HepG2 (cell line): Measurements from ENCODE around the gene LCORL. TPM values are rescaled to one million over a fixed set of nuclear protein-coding genes. Genes with fewer than 3 reads are reported as not detected.
A peak's percentile ranks its signal among the peaks of the same experiment; 100 is the strongest.

Source experiments
- ATAC-seq: fragments of 200-7000 bp; cut with Tn5 transposase; 3 replicates; pipeline ENCODE4 v1.9.1; 2020; ENCODE audit warnings: mild to moderate bottlenecking, moderate library complexity
- BruUV-seq: library from RNA; stranded (reverse); fragments of 400-500 nt; replicated peaks from 2 replicates; lab custom pipeline; 2021; lab: Mats Ljungman, UMichigan
- CTCF ChIA-PET: fragments of 300-600 bp; formaldehyde crosslinking; extraction: SDS; loops from one replicate; lab custom pipeline; 2021; ENCODE audit warnings: low total read pairs, inconsistent platforms, low intra/inter-chr PET ratio; lab: Yijun Ruan, JAX
- POLR2A ChIA-PET: fragments of 350-600 bp; sonication (Branson Sonifier 250); formaldehyde crosslinking; loops from one replicate; lab custom pipeline; 2020; ENCODE audit warnings: antibody characterized with exemption, inconsistent platforms; lab: Yijun Ruan, JAX
- DNase-seq: peaks from one replicate; pipeline ENCODE4 v3.0.0-alpha.2; 2015; ENCODE audit warnings: low spot score
- FAIRE-seq: peaks from 3 replicates; lab custom pipeline; 2011; peaks lifted over from hg19 to GRCh38; lab: Jason Lieb, UNC
- H2AFZ ChIP-seq: one replicate; pipeline ENCODE4 v1.6.1; 2011; ENCODE audit warnings: low read length, inconsistent platforms
- H3K27ac ChIP-seq: fragments of 300-600 bp; 3 replicates; pipeline ENCODE4 v1.8.0; 2011; ENCODE audit warnings: mixed run types, mild to moderate bottlenecking, mixed read lengths, low read length, inconsistent platforms; ENCODE audit not compliant: insufficient read depth; ENCODE audit errors: extremely low read length
- H3K27me3 ChIP-seq, 2 experiments: fragments of 200-600 bp in 1 of 2; 2 replicates in 1 of 2; 3 replicates in 1 of 2; pipeline versions ENCODE4 v1.6.0 to v1.8.0; 2011; ENCODE audit warnings: low read length in 2 of 2, mild to moderate bottlenecking in 2 of 2, moderate library complexity in 2 of 2, inconsistent platforms in 1 of 2; ENCODE audit not compliant: insufficient read depth in 2 of 2, control insufficient read depth in 1 of 2
- H3K36me3 ChIP-seq, 2 experiments: fragments of 200-600 bp in 1 of 2; replicated peaks in 1 of 2; 2 replicates in 1 of 2; 3 replicates in 1 of 2; pipeline versions ENCODE4 v1.5.1 to v1.8.0; 2011; ENCODE audit warnings: low read length in 2 of 2, inconsistent platforms in 1 of 2; ENCODE audit not compliant: insufficient read depth in 2 of 2, control insufficient read depth in 1 of 2
- H3K4me1 ChIP-seq: 2 replicates; pipeline ENCODE4 v1.5.1; 2012; ENCODE audit warnings: low read length, inconsistent platforms; ENCODE audit not compliant: insufficient read depth
- H3K4me2 ChIP-seq: 2 replicates; pipeline ENCODE4 v1.6.0; 2011; ENCODE audit warnings: low read depth, low read length, inconsistent platforms
- H3K4me3 ChIP-seq, 3 experiments: fragments of 200-600 bp in 1 of 3; sonication (generic), shearing (Covaris generic) in 1 of 3; replicated peaks in 1 of 3; 2 replicates each; pipeline ENCODE4 v1.5.1; 2011 to 2016; ENCODE audit warnings: low read length in 3 of 3, inconsistent platforms in 2 of 3, low read depth in 2 of 3, mild to moderate bottlenecking in 2 of 3, control low read depth in 1 of 3, mixed read lengths in 1 of 3; ENCODE audit not compliant: insufficient read depth in 1 of 3
- H3K79me2 ChIP-seq: one replicate; pipeline ENCODE4 v1.6.1; 2011; ENCODE audit warnings: low read length, inconsistent platforms; ENCODE audit not compliant: insufficient read depth
- H3K9ac ChIP-seq: 2 replicates; pipeline ENCODE4 v1.6.0; 2011; ENCODE audit warnings: mild to moderate bottlenecking, low read depth, low read length, inconsistent platforms; ENCODE audit not compliant: insufficient read depth
- H3K9me3 ChIP-seq: 2 replicates; pipeline ENCODE4 v1.5.1; 2012; ENCODE audit warnings: mild to moderate bottlenecking, low read length
- H4K20me1 ChIP-seq: 2 replicates; pipeline ENCODE4 v1.6.0; 2011; ENCODE audit warnings: inconsistent platforms, mild to moderate bottlenecking, low read length, moderate library complexity; ENCODE audit not compliant: insufficient read depth
- ATF4 ChIP-seq, 2 experiments: fragments of 450-650 bp in 1 of 2; sonication (generic) in 1 of 2; formaldehyde crosslinking; IDR thresholded peaks; 2 replicates each; pipeline versions ENCODE4 v1.5.0 to v1.8.0; 2020 to 2022; ENCODE audit warnings: mild to moderate bottlenecking in 1 of 2, missing genetic modification reagents in 1 of 2
- ELF1 ChIP-seq: sonication (generic); formaldehyde crosslinking; IDR thresholded peaks from 2 replicates; pipeline ENCODE4 v1.4.0; 2020; ENCODE audit warnings: missing genetic modification reagents
- KDM3A ChIP-seq: IDR thresholded peaks from 2 replicates; pipeline ENCODE4 v1.6.1; 2018; ENCODE audit warnings: low read depth, missing compliant biosample characterization
- KLF9 ChIP-seq: IDR thresholded peaks from 2 replicates; pipeline ENCODE4 v1.6.1; 2016; ENCODE audit warnings: low read depth
- NR0B2 ChIP-seq: sonication (generic); formaldehyde crosslinking; IDR thresholded peaks from 2 replicates; pipeline ENCODE4 v1.4.0; 2020; ENCODE audit warnings: mild to moderate bottlenecking, missing genetic modification reagents
- SP1 ChIP-seq, 2 experiments: fragments of 450-650 bp in 1 of 2; sonication (generic) in 1 of 2; formaldehyde crosslinking in 1 of 2; IDR thresholded peaks; 2 replicates each; pipeline versions ENCODE4 v1.4.0 to v1.6.1; 2016 to 2020; ENCODE audit warnings: missing genetic modification reagents in 1 of 2
- ZFP36L2 ChIP-seq: sonication (generic); formaldehyde crosslinking; IDR thresholded peaks from 2 replicates; pipeline ENCODE4 v1.4.0; 2020; ENCODE audit warnings: missing genetic modification reagents
- ZNF10 ChIP-seq: sonication (generic); formaldehyde crosslinking; IDR thresholded peaks from 2 replicates; pipeline ENCODE4 v1.4.0; 2020; ENCODE audit warnings: mild to moderate bottlenecking, low read depth, missing genetic modification reagents, borderline replicate concordance
- WGBS: methylation state at CpG from one replicate; pipeline ENCODE4 v1.1.6; 2017; ENCODE audit warnings: low lambda C conversion rate; 5-methylcytosine and 5-hydroxymethylcytosine counted together
- in situ Hi-C: cut with HindIII; loops from 2 replicates; pipeline ENCODE4 v1.10.0; 2017; ENCODE audit warnings: low pct_unique_long_range_greater_than_20kb; ENCODE audit not compliant: extremely low pct_ligation_motif_present
- intact Hi-C: fragments of 100-400 bp; cut with micrococcal nuclease; formaldehyde crosslinking; loops from one replicate; pipeline ENCODE4 v1.10.0; 2022; ENCODE audit not compliant: unreplicated experiment
- polyA plus RNA-seq, 8 experiments: library from polyadenylated mRNA; depleted of rRNA in 3 of 8; stranded (reverse) in 7 of 8; unstranded in 1 of 8; fragments of >200 nt; fragmentation: Illumina TruSeq in 4 of 8; extraction: Trizol in 4 of 8; gene quantifications; 2 replicates each; pipeline versions ENCODE4 v1.2.1 to v1.2.3, GENCODE V29; 2011 to 2016; ENCODE audit warnings: low read depth in 4 of 8, missing spikeins in 1 of 8, mixed read lengths in 1 of 8; ENCODE audit not compliant: insufficient read depth in 1 of 8
- total RNA-seq, 5 experiments: library from RNA; depleted of rRNA; stranded (reverse); fragments of >200 nt; fragmentation: Illumina TruSeq; extraction: Trizol; gene quantifications; 2 replicates each; pipeline ENCODE4 v1.2.3, GENCODE V29; 2016; ENCODE audit warnings: low read depth in 1 of 5

Gene LCORL
- total and polyA plus RNA-seq, 2 of the 13 experiments (the other 11 are each of a cell fraction or from before 2014, with no cell fraction given): 5.3 to 14.5 TPM

- H3K79me2 ChIP-seq: peaks cover 92% of the 10 kb centered on the region
- POLR2A ChIA-PET: no interaction called here
- no peak for ATAC-seq
These were observed 9.3 kb downstream of the LCORL start for GRCh38 chr4:18012134-18012806.

More at GRCh38 chr4:18012134-18012806, 9.3 kb downstream of the LCORL start:
- CTCF ChIA-PET: no interaction called here
- H3K27ac ChIP-seq: no peak overlapping the region
- H3K36me3 ChIP-seq: no peaks in the 10 kb centered on the region; a peak in 1 of 5 replicates
- FAIRE-seq (no peak), DNase-seq (no peak)
- intact Hi-C loops: no loop called here
- H3K4me1 ChIP-seq: peaks cover 27% of the 10 kb centered on the region
- no peak overlapping the region for H3K4me3 ChIP-seq
- no peaks in the 10 kb centered on the region for H3K9me3 ChIP-seq
- WGBS: 96% methylated on average over 3 of the region's 3 CpGs
- TF ChIP-seq ZFP36L2 (CRISPR knock-in tag) (no peak), KDM3A (CRISPR knock-in tag) (no peak), KLF9 (CRISPR knock-in tag) (no peak), SP1 (IDR thresholded peaks at IDR 0.05) (no peak), SP1 (CRISPR knock-in tag; IDR thresholded peaks at IDR 0.05) (no peak), ZNF10 (CRISPR knock-in tag) (no peak), NR0B2 (CRISPR knock-in tag) (no peak), ELF1 (CRISPR knock-in tag) (no peak), ATF4 (CRISPR knock-in tag; IDR thresholded peaks at IDR 0.05) (no peak)
- peaks cover 15% of the 10 kb centered on the region for H4K20me1 ChIP-seq
- BruUV-seq: no TSS peak
- in situ Hi-C loops: loop anchor here (25.0 kb wide), 1 partner anchor 450 kb away; no protein-coding TSS in a partner anchor
- peak overlapping the region; percentile 2; the same call in 1 of the 2 replicates for H3K4me2 ChIP-seq
- H3K9ac ChIP-seq: no peak overlapping the region
- no peaks in the 10 kb centered on the region for H3K27me3 ChIP-seq
- no peak overlapping the region for H2AFZ ChIP-seq
